HG02884 (cell line): Measurements from ENCODE around the gene MLF2.

ENCODE experiments used
- ATAC-seq: cut with Tn5 transposase; IDR thresholded peaks from one replicate; pipeline ENCODE4 v1.9.1; 2021; ENCODE audit warnings: mild to moderate bottlenecking, moderate library complexity; ENCODE audit not compliant: unreplicated experiment

Gene MLF2

GRCh38 chr12:6752921-6753771, at the start of gene MLF2:
TSS of gene MLF2 (minus strand) at chr12:6753141. CDS start at chr12:6752334, 807 bp downstream.
- peak; percentile 88 for ATAC-seq

- no peak for ATAC-seq
Measured at GRCh38 chr12:6799147-6799546, 46.2 kb upstream of the MLF2 start.

GRCh38 chr12:6796576-6796975, 43.6 kb upstream of the MLF2 start:
- ATAC-seq: no peak

GRCh38 chr12:6795088-6795487, 42.1 kb upstream of the MLF2 start:
- ATAC-seq: no peak

- ATAC-seq: peak; percentile 45
Measured at GRCh38 chr12:6792522-6793201, 39.7 kb upstream of the MLF2 start.

GRCh38 chr12:6791931-6792520, 39.1 kb upstream of the MLF2 start:
- no peak for ATAC-seq

GRCh38 chr12:6790496-6791150, 37.7 kb upstream of the MLF2 start:
- ATAC-seq: no peak

- no peak for ATAC-seq
Measured at GRCh38 chr12:6788972-6789924, 36.3 kb upstream of the MLF2 start, which contains the start of gene CD4. TSS of gene CD4 (plus strand) at chr12:6789528. CDS start at chr12:6800139, 10,611 bp downstream.

GRCh38 chr12:6787309-6787708, 34.4 kb upstream of the MLF2 start:
- no peak for ATAC-seq

GRCh38 chr12:6786416-6787094, 33.6 kb upstream of the MLF2 start:
- no peak for ATAC-seq

GRCh38 chr12:6784761-6785160, 31.8 kb upstream of the MLF2 start:
- no peak for ATAC-seq

GRCh38 chr12:6784296-6784695, 31.4 kb upstream of the MLF2 start:
- ATAC-seq: no peak

GRCh38 chr12:6783828-6784227, 30.9 kb upstream of the MLF2 start:
- no peak for ATAC-seq

- no peak for ATAC-seq
Measured at GRCh38 chr12:6782850-6783566, 30.1 kb upstream of the MLF2 start.

GRCh38 chr12:6782119-6782518, 29.2 kb upstream of the MLF2 start:
- no peak for ATAC-seq

- ATAC-seq: no peak
Measured at GRCh38 chr12:6780573-6780972, 27.6 kb upstream of the MLF2 start.

GRCh38 chr12:6779708-6780432, 26.9 kb upstream of the MLF2 start:
- no peak for ATAC-seq
